Stimulated activated CD4-positive, alpha-beta T cell treated with anti-CD3 and anti-CD28 coated beads, Interleukin-1b, Interleukin-23, amount 100 ng/mL, for 1 hour (primary cell): ENCODE data around the gene SASH1.

Source experiments
- DNase-seq, 2 donors: peaks; one replicate each; pipeline ENCODE4 v3.0.0-alpha.2; 2020; ENCODE audit warnings: low read depth in 2 of 2

Gene SASH1

GRCh38 chr6:148495029-148495428, 152.4 kb downstream of the SASH1 start:
- DNase-seq: no peak

- no peak for DNase-seq
Measured at GRCh38 chr6:148497257-148497656, 154.6 kb downstream of the SASH1 start.

- DNase-seq: no peak
Measured at GRCh38 chr6:148497717-148498116, 155.1 kb downstream of the SASH1 start.

GRCh38 chr6:148500402-148500801, 157.8 kb downstream of the SASH1 start:
- DNase-seq: no peak

- DNase-seq: no peak
Measured at GRCh38 chr6:148501178-148501590, 158.5 kb downstream of the SASH1 start.

GRCh38 chr6:148502083-148502772, 159.6 kb downstream of the SASH1 start:
- DNase-seq: no peak

GRCh38 chr6:148502773-148503135, 160.1 kb downstream of the SASH1 start:
- no peak for DNase-seq

- DNase-seq: no peak
Measured at GRCh38 chr6:148503703-148504102, 161.1 kb downstream of the SASH1 start.

- DNase-seq: no peak
Measured at GRCh38 chr6:148507774-148508173, 165.1 kb downstream of the SASH1 start.

- DNase-seq: no peak
Measured at GRCh38 chr6:148508401-148509041, 165.9 kb downstream of the SASH1 start.

- no peak for DNase-seq
Measured at GRCh38 chr6:148509119-148509799, 166.6 kb downstream of the SASH1 start.

- no peak for DNase-seq
Measured at GRCh38 chr6:148509800-148510581, 167.4 kb downstream of the SASH1 start.

GRCh38 chr6:148513145-148514071, 170.8 kb downstream of the SASH1 start:
- no peak for DNase-seq

- DNase-seq: no peak
Measured at GRCh38 chr6:148514091-148514845, 171.6 kb downstream of the SASH1 start.

- DNase-seq: no peak
Measured at GRCh38 chr6:148516217-148516616, 173.6 kb downstream of the SASH1 start.

GRCh38 chr6:148516617-148517016, 174.0 kb downstream of the SASH1 start:
- DNase-seq: no peak

- DNase-seq: no peak
Measured at GRCh38 chr6:148517470-148517869, 174.8 kb downstream of the SASH1 start.

- DNase-seq: no peak
Measured at GRCh38 chr6:148518511-148519156, 176.0 kb downstream of the SASH1 start.

- no peak for DNase-seq
Measured at GRCh38 chr6:148520109-148520841, 177.6 kb downstream of the SASH1 start.
